Muscle of leg (tissue), 11 donors: ENCODE measurements around the gene CARTPT. TPM values are rescaled to one million over a fixed set of nuclear protein-coding genes. Genes with fewer than 3 reads are reported as not detected.

Experiments used
- DNase-seq: peaks from one replicate; pipeline ENCODE4 v3.0.0; 2013
- H3K27ac ChIP-seq: one replicate; pipeline ENCODE4 v1.5.1; 2013; ENCODE audit warnings: mild to moderate bottlenecking, low read length, control low read depth
- H3K27me3 ChIP-seq: one replicate; pipeline ENCODE4 v1.6.1; 2013; ENCODE audit warnings: low read length; ENCODE audit not compliant: control insufficient read depth, insufficient read depth
- H3K36me3 ChIP-seq: one replicate; pipeline ENCODE4 v1.6.1; 2013; ENCODE audit warnings: low read length; ENCODE audit not compliant: control insufficient read depth, insufficient read depth
- H3K4me1 ChIP-seq: one replicate; pipeline ENCODE4 v1.6.1; 2013; ENCODE audit warnings: low read length; ENCODE audit not compliant: control insufficient read depth, insufficient read depth
- H3K4me3 ChIP-seq: one replicate; pipeline ENCODE4 v1.5.1; 2013; ENCODE audit warnings: low read length, control low read depth
- H3K9me3 ChIP-seq: replicated peaks from 2 replicates; pipeline ENCODE4 v1.6.1; 2013; ENCODE audit warnings: low read depth, low read length; ENCODE audit not compliant: control insufficient read depth
- WGBS: methylation state at CpG from one replicate; pipeline ENCODE4 v1.1.5; 2013; ENCODE audit warnings: missing lambda C conversion rate; ENCODE audit not compliant: insufficient coverage; 5-methylcytosine and 5-hydroxymethylcytosine counted together
- polyA plus RNA-seq, 8 donors: library from polyadenylated mRNA; unstranded; fragments of 120-200 nt; gene quantifications; one replicate each; pipeline versions ENCODE4 v1.2.1 to v1.2.3, GENCODE V29; 2013; ENCODE audit warnings: inconsistent platforms in 1 of 8, low replicate concordance in 1 of 8; ENCODE audit not compliant: insufficient read length in 8 of 8, insufficient read depth in 1 of 8
- total RNA-seq: library from RNA; stranded (reverse); fragments of 120-200 nt; gene quantifications from one replicate; pipeline ENCODE4 v1.2.4, GENCODE V29; 2013

The CARTPT gene
- total and polyA plus RNA-seq, 9 donors, result not detected

- no CpG with 5 or more reads among the region's 2 CpGs for WGBS
- Histone ChIP-seq H3K27me3 (no peaks in the 10 kb centered on the region), H3K4me1 (no peaks in the 10 kb centered on the region), H3K36me3 (no peaks in the 10 kb centered on the region), H3K9me3 (no peaks in the 10 kb centered on the region), H3K27ac (no peak overlapping the region), H3K4me3 (no peak overlapping the region)
- no peak for DNase-seq
These were observed 19.8 kb upstream of the CARTPT start for GRCh38 chr5:71699233-71699632.

- H3K4me1 ChIP-seq, result no peaks in the 10 kb centered on the region
These were observed 19.3 kb upstream of the CARTPT start for GRCh38 chr5:71699751-71700150.

GRCh38 chr5:71700803-71701202 is 18.3 kb upstream of the CARTPT start:
- Histone ChIP-seq H3K9me3 (no peaks in the 10 kb centered on the region), H3K27ac (no peak overlapping the region), H3K4me3 (no peak overlapping the region), H3K4me1 (no peaks in the 10 kb centered on the region), H3K27me3 (no peaks in the 10 kb centered on the region), H3K36me3 (no peaks in the 10 kb centered on the region)
- no peak for DNase-seq

More at GRCh38 chr5:71699751-71700150, 19.3 kb upstream of the CARTPT start:
- no peaks in the 10 kb centered on the region for H3K36me3 ChIP-seq
- no peak for DNase-seq
- H3K27me3 ChIP-seq, result no peaks in the 10 kb centered on the region
- no peaks in the 10 kb centered on the region for H3K9me3 ChIP-seq
- H3K27ac ChIP-seq, result no peak overlapping the region
- no CpG with 5 or more reads among the region's 2 CpGs for WGBS
- H3K4me3 ChIP-seq, result no peak overlapping the region

- Histone ChIP-seq H3K4me3 (no peak overlapping the region), H3K36me3 (no peaks in the 10 kb centered on the region), H3K4me1 (no peaks in the 10 kb centered on the region), H3K27ac (no peak overlapping the region), H3K27me3 (no peaks in the 10 kb centered on the region), H3K9me3 (no peaks in the 10 kb centered on the region)
- no CpG with 5 or more reads among the region's 3 CpGs for WGBS
- DNase-seq, result no peak
These were observed 17.7 kb upstream of the CARTPT start for GRCh38 chr5:71701407-71701806.

- DNase-seq, result no peak
- WGBS, result no CpG with 5 or more reads among the region's 4 CpGs
- Histone ChIP-seq H3K4me3 (no peak overlapping the region), H3K27me3 (peaks cover 2% of the 10 kb centered on the region), H3K36me3 (no peaks in the 10 kb centered on the region), H3K9me3 (no peaks in the 10 kb centered on the region), H3K4me1 (no peaks in the 10 kb centered on the region), H3K27ac (no peak overlapping the region)
These were observed 15.1 kb upstream of the CARTPT start for GRCh38 chr5:71703941-71704340.

- 85% methylated on average over 4 of the region's 5 CpGs for WGBS
These were observed 13.7 kb upstream of the CARTPT start for GRCh38 chr5:71705421-71705820.

GRCh38 chr5:71706906-71707305 is 12.2 kb upstream of the CARTPT start:
- Histone ChIP-seq H3K27ac (no peak overlapping the region), H3K36me3 (no peaks in the 10 kb centered on the region), H3K27me3 (peaks cover 2% of the 10 kb centered on the region), H3K9me3 (no peaks in the 10 kb centered on the region), H3K4me3 (no peak overlapping the region), H3K4me1 (no peaks in the 10 kb centered on the region)
- 83% methylated on average over 1 of the region's 3 CpGs for WGBS
- DNase-seq, result no peak

More at GRCh38 chr5:71705421-71705820, 13.7 kb upstream of the CARTPT start:
- Histone ChIP-seq H3K27me3 (peaks cover 2% of the 10 kb centered on the region), H3K4me3 (no peak overlapping the region), H3K36me3 (no peaks in the 10 kb centered on the region), H3K27ac (no peak overlapping the region), H3K9me3 (no peaks in the 10 kb centered on the region), H3K4me1 (no peaks in the 10 kb centered on the region)
- no peak for DNase-seq

- Histone ChIP-seq H3K9me3 (no peaks in the 10 kb centered on the region), H3K36me3 (no peaks in the 10 kb centered on the region), H3K27ac (no peak overlapping the region), H3K4me3 (no peak overlapping the region), H3K27me3 (peaks cover 2% of the 10 kb centered on the region), H3K4me1 (no peaks in the 10 kb centered on the region)
- DNase-seq, result no peak
- no CpG with 5 or more reads among the region's 4 CpGs for WGBS
These were observed 7.5 kb upstream of the CARTPT start for GRCh38 chr5:71711610-71712009.

GRCh38 chr5:71714911-71715310 is 4.2 kb upstream of the CARTPT start:
- no peaks in the 10 kb centered on the region for H3K36me3 ChIP-seq
- no peaks in the 10 kb centered on the region for H3K9me3 ChIP-seq
- no peak overlapping the region for H3K27ac ChIP-seq
- H3K27me3 ChIP-seq, result peaks cover 15% of the 10 kb centered on the region
- whole genome bisulfite sequencing, result no CpG with 5 or more reads among the region's 2 CpGs
- no peak overlapping the region for H3K4me3 ChIP-seq
- no peak for DNase-seq
- H3K4me1 ChIP-seq, result no peaks in the 10 kb centered on the region

- DNase-seq, result no peak
- Histone ChIP-seq H3K36me3 (no peaks in the 10 kb centered on the region), H3K9me3 (no peaks in the 10 kb centered on the region), H3K27me3 (no peaks in the 10 kb centered on the region), H3K27ac (no peak overlapping the region), H3K4me3 (no peak overlapping the region), H3K4me1 (no peaks in the 10 kb centered on the region)
- 100% methylated on average over 1 of the region's 2 CpGs for WGBS
These were observed 8.9 kb downstream of the CARTPT start for GRCh38 chr5:71727978-71728377.

- no peaks in the 10 kb centered on the region for H3K9me3 ChIP-seq
- no peak overlapping the region for H3K4me3 ChIP-seq
- no peak overlapping the region for H3K27ac ChIP-seq
- no peaks in the 10 kb centered on the region for H3K36me3 ChIP-seq
- no peaks in the 10 kb centered on the region for H3K27me3 ChIP-seq
- DNase-seq, result no peak
- no peaks in the 10 kb centered on the region for H3K4me1 ChIP-seq
These were observed 11.9 kb downstream of the CARTPT start for GRCh38 chr5:71731015-71731414.
